Stimulated activated CD4-positive, alpha-beta T cell treated with anti-CD3 and anti-CD28 coated beads, TNF-alpha, amount 100 ng/mL, for 48 hours (primary cell): Measurements from ENCODE around the gene SNRPD2.
"Not testable (repeated sequence)": the region's sequence is repeated elsewhere in the genome, so short reads cannot be mapped to it uniquely, and the experiment has no call there.

Experiments used
- DNase-seq, 3 donors: peaks; one replicate each; pipeline ENCODE4 v3.0.0-alpha.2; 2020; ENCODE audit warnings: low read depth in 3 of 3

The SNRPD2 gene

DNA sequence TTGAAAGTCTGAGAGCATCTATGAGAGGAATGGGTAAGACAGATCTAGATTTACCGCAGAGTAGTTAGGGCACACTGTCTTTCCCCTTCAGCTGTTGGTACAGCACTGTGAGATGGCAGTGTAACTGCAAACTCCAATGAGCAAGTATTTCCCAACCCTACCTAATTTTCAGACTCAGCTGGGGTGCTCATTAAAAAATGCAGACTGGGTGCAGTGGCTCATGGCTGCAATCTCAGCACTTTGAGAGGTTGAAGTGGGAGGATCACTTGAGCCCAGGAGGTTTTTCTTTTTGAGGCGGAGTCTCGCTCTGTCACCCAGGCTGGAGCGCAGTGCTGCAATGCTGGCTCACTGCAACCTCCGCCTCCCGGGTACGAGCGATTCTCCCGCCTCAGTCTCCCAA is 13.4 kb upstream of the SNRPD2 start:
- DNase-seq: no peak

DNA sequence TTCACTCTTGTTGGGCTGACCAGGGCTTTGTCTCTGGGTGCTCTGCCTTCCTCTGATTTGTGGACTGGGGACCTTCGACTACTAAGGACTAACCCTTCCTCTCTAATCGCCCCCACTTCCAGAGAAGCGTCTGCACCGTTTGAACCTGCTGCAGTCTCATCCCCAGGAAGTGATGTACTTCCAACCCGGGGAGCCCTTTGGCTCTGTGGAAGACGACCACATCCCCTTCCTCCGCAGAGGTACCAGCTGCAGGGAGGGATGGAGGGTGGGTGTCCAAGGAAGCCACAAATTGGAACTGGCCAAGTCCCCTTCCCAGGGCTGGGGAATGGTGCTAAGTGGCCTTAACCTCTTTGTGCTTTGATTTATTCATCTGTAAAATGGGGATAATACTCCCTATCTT is 9.9 kb upstream of the SNRPD2 start:
- no peak for DNase-seq

DNA sequence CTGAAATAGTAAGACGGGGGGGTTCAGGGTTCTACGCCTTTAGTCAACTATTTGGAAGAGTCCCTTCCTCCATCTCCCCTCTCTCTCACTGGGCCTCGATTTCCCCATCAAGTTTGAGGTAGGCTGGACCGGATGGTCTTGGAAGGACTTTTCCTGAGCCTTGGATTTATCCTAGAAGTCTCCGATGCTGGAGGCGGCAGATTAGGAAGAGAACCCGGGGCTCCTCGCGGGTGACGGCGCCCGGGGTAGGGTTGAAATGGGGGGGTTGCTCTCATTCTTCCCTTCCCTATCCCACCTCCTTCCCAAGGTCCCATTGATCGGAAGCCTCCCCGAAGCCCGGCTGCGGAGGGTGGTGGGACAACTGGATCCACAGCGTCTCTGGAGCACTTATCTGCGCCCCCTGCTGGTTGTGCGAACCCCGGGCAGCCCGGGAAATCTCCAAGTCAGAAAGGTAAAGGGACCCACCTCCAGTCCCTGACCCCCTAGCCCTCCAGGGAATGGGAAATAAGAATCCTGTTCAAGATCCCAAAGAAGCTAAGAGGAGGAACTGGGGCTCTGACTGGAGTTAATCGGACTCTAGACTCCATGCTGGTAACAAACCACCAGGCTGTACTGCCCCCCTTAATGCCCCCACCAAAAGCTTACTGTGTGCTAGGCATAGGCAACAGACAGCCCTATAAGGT is 1.5 kb upstream of the SNRPD2 start:
- DNase-seq: peak; percentile 57 to 82 (median 77)

DNA sequence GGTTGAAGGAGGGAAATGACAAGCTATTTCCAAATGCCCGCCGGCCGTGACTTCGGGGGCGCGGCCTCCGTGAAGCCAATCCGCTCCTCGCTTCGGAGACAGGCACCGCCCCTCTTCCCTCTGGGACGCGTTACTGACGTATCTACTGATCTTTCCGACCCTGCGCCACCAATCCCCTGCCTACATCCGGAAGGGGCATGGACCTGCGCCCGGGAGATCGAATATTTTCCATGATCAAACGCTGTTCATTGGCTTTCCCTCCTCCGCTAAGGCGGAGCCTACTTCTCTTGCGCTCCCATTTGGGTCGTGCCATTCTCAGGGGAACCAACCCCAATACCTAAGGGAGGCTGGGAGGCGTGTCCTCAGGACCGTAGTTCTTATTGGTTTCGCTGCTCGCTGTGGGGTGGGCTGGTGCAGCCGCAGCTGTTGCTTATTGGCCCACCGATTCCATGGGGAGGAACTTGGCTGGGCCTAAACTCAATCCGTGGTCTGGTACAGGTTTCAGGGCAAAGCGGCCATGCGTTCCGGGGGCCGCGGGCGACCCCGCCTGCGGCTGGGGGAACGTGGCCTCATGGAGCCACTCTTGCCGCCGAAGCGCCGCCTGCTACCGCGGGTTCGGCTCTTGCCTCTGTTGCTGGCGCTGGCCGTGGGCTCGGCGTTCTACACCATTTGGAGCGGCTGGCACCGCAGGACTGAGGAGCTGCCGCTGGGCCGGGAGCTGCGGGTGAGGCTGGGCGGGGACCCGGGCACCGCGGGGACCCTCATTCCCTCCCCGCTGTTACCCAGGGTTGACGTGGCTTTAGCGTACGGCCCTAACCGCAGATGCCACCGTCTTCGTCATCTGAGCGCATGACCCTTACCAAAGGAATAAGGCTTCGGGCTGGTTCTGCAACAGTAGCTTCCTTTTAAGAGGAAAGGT is 693 bp upstream of the SNRPD2 start, which contains the start of gene QPCTL:
TSS of gene QPCTL (plus strand) at position 480 of the 919 bp plus-strand sequence. CDS start at position 518, 38 bp downstream.
- peak; percentile 92 to 98 (median 95) for DNase-seq

DNA sequence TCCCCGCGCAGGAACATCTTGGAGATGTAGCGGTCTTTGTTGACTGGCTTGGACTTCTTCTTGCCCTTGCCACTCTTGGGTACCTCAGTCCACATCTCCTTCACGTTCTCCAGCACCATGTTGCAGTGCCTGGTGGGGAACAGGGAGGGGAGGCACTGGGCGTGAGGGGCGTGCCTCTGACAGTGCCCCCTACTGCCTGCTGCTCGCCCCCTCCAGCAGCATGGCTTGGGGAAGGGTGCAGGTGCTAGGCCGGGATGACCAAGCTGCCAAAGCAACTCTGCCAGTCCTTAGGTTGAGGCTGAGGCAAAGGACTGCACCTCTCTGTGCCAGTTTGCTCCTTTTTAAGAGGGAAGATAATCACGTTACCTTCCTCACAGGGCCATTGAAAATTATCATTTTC is 4.2 kb downstream of the SNRPD2 start:
- no peak for DNase-seq

DNA sequence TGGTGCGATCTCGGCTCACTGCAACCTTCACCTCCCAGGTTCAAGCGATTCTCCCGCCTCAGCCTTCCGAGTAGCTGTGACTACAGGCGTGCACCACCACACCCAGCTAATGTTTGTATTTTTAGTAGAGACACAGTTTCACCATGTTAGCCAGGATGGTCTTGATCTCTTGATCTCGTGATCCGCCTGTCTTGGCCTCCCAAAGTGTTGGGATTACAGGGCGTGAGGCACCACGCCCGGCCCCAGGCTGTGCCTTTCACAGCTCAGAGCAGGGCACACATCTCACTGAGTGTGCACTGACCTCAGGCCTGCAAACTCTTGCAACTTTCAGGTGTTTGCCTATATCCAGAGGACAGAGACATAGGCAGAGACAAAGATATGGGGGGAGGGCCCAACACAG is 6.7 kb downstream of the SNRPD2 start:
- not testable (repeated sequence) for DNase-seq

DNA sequence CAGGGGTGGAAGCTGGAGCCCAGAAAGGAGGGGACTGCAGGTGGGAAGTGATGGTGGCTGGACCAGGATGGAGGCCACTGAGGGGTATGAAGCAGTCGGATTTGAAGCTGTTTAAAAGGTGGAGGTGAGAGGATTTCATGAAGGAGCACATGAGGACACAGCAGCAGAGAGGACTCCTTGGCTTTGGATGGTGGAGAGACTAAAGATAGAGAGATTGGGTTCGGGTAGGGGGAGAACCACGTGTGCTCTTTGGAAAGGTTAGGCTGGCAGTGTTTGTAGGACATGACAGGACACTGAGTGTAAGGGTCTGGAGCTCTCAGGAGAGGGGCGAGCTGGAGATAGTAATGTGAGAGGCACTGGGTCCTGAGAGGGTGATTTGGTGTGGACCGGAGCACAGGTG is 8.8 kb downstream of the SNRPD2 start:
- no peak for DNase-seq

DNA sequence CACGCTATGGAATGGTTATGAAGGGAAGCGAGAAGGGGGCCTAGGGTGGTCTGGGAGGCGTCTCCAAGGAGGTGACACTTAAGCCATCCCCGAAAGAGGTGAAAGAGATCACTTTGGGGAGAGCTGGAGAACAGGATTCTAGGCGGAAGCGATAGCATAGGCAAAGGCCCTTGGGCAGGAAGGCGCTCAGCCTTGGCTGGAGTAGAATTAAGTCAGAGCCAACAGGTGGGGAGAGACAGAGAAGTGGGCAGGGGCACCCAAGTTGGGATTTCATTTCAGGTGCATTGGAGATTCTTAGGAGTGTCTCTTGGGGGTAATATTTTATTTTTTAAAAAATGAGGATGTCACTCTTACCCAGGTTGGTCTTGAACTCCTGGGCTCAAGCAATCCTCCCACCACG is 9.6 kb downstream of the SNRPD2 start:
- no peak for DNase-seq

DNA sequence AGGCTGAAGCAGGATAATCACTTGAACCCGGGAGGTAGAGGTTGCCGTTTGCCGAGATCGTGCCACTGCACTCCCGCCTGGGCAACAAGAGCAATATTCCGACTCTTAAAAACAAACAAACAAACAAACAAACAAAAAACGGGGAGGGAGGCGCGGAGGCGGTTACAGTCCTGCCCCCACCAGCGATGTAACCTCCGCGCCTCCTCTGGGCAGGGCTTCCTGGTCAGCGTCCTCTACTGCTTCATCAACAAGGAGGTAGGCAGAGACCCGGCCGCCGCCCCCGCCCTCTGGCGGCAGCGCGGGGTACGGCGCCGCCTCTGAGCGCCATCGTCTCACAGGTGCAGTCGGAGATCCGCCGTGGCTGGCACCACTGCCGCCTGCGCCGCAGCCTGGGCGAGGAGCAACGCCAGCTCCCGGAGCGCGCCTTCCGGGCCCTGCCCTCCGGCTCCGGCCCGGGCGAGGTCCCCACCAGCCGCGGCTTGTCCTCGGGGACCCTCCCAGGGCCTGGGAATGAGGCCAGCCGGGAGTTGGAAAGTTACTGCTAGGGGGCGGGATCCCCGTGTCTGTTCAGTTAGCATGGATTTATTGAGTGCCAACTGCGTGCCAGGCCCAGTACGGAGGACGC is 10.2 kb downstream of the SNRPD2 start:
- peak; percentile 68 to 75 (median 70) for DNase-seq

DNA sequence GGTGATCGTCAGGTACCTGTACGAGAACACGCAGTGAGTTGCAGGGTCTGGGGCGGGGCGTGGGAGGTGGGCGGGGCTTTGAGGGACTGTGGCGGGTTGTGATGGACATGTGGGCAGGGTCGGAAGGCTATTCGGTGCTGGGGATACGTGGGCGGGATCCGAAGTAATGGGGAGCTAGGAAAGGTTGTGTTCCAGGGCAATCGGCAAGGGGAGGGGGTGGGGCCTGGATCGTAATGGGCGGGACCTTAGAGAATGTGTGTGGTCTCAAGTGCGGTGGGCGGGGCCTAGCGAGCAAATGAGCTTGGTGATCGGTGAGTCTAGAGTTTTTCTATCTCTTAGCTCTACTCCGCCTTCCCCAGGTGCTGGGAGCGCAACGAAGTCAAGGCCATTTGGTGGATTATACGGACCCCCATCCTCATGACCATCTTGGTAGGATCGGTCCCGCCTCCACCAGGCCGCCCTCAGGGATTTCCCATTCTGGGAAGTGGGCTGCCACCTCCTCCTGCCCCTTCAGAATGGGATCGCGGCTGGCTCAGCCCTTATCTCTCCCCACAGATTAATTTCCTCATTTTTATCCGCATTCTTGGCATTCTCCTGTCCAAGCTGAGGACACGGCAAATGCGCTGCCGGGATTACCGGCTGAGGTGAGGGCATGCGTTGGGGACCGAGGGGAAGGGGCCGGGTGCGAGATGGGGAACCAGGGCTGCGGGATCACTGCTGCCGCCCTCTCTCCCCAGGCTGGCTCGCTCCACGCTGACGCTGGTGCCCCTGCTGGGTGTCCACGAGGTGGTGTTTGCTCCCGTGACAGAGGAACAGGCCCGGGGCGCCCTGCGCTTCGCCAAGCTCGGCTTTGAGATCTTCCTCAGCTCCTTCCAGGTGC is 14.2 kb downstream of the SNRPD2 start:
- peak; percentile 69 to 91 (median 86) for DNase-seq

DNA sequence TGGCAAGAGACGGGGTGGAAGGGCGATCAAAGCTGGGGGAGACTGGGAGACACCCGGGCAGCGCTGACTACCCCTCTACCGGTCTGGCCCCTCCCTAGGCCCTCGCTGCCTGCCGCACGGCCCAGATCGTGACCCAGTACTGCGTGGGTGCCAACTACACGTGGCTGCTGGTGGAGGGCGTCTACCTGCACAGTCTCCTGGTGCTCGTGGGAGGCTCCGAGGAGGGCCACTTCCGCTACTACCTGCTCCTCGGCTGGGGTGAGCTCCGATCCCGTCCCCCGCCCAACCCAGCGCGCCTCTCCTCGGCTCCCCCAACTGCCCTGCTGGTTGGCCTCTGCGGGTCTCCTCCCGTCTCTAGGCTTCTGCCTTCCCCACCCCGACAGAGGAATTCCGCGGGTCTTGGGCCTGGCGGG is 14.9 kb downstream of the SNRPD2 start:
- DNase-seq: peak in 1 of 3 donors; percentile 37

DNA sequence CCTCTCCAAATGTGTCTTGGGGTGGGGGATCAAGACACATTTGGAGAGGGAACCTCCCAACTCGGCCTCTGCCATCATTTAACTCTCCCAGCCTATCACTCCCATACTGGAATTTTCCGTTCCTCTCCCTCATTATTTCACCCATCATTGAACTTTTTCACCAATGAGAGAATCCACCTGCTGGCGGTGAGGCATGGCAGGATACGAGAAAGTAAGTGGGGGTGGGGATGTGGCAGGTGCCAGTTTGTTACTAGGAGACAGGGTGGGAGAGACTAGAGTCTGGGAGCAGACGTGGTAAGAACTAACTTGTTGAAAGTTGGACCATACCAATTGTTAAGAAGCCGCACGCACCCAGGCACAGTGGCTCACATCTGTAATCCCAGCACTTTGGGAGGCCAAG is 16.8 kb downstream of the SNRPD2 start:
- no peak for DNase-seq

DNA sequence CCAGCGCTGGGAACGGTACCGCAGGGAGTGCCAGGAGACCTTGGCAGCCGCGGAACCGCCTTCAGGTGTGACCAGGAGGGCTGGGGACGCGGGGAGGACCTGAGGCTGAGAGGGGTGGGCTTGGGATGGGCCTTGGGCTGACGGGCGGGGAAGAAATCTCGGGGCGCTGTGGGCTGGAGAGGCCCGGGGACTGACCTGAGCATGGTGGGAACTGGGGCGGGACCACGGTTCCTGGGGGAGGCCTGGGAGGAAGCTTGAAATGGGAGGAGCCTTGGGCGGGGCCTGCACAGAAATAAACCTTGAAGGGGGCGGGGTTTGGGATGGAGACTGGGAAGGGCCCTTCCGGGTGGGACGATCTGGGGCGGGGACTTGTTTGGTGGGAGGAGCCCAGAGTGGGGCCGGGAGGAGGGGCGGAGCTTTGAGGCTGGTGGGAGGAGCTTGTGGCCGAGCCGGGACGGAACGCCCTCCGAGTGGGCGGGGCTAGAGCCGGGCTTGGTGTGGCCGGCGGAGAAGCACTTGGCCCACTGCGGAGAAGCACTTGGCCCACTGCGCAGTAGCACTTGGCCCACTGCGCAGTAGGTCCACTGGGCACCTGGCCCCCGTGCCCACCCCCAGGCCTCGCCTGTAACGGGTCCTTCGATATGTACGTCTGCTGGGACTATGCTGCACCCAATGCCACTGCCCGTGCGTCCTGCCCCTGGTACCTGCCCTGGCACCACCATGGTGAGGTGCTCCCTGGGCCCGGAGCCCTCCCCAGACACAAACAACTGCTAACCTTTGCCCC is 20.9 kb downstream of the SNRPD2 start:
- DNase-seq: peak; percentile 43 to 86 (median 62)

DNA sequence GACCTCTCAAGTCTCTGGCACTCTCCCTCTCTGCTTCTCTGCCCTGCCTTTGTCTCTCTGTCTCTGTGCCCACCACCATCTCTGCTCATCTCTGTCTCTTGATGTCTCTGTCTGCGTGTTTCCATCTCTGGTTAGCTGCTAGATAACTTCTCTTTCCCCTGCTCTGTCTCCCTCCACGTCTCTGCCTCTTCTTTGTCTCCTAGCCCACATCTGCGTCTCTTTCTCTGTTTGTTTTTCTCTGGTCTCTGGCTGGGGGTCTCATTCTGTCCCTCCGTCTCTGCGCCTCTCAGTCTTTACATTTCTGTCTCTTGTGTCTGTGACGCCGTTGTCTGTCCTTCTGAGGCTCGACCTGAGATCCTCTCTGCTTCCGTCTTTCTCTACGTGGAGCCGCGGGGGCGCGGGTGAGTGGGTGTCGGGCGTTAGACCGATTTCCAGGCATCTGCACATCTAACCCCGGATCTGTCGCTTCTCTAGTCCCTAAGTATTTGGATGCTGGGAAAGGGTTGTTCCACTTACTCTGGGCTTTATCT is 23.3 kb downstream of the SNRPD2 start:
- DNase-seq: peak in 1 of 3 donors; percentile 31

DNA sequence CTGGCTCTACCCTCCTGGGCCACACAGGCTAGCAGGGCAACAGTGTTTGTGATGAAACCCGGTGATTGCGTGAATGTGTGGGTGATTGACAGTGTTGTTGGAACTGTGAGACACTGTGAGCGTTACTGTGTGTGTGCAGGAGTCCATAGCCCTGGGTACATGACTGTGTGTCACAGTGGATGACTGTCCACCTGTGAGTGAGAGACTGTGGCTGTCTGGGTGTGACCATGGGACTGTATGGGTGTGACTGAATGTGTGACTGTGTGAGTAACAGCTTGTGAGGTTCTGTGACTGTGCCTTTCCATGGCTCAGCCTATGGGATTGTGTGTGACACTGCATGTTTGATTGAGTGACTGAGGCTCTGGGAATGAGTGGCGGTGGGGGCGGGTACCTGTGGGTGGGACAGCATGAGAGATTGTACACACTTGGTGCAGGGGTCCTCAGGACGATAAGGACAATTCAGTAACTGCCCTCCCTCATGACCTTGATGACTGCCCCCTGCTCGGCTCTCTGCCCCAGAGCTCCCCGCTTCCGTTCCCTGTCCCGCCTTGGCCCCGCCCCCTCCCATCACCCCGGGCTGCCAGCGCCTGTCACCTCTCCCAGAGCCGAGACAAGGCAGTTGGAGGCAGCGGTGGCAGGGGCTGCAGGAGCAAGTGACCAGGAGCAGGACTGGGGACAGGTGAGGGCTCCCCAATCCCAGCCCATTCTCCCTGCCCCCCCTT is 24.0 kb downstream of the SNRPD2 start, which contains the start of gene GIPR:
TSS of gene GIPR (plus strand) at position 602 of the 722 bp plus-strand sequence. CDS start 1,300 bp downstream, outside the sequence.
- peak; percentile 48 to 74 (median 70) for DNase-seq

DNA sequence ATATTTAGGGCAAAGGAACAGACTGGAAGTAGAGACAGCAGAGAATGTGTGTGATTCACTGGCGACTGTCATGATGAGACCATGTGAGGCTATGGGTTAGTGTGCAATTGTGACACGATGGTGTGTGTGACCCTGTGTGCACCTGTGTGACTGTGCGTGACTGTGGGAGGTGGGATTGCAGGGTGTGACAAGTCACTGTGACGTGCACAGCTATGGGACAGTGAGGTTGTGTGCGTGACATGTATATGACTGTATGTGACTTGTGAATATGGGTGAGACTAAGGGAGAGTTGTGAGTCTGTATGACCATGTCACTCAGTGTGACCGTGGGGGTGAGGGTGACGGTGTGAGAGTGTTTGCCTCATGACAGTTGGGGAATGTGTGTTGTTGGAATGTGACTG is 27.2 kb downstream of the SNRPD2 start:
- DNase-seq: no peak

DNA sequence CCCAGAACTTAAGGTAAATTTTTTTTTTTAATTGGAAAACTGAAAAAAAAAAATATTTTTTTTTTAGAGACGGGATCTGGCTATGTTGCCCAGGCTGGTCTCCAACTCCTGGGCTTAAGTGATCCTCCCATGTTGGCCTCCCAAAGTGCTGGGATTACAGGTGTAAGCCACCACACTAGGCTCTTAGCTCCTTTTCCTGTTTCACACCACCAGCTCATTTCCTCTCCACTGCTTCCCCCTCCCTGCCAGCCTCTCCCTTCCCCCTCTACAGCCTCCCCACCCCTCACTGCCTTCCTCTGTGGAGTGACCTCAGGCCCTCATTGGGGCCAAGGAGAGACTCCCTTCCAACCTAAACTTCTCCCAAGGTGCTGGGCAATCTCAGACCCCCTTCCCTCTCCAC is 28.0 kb downstream of the SNRPD2 start:
- DNase-seq: no peak

DNA sequence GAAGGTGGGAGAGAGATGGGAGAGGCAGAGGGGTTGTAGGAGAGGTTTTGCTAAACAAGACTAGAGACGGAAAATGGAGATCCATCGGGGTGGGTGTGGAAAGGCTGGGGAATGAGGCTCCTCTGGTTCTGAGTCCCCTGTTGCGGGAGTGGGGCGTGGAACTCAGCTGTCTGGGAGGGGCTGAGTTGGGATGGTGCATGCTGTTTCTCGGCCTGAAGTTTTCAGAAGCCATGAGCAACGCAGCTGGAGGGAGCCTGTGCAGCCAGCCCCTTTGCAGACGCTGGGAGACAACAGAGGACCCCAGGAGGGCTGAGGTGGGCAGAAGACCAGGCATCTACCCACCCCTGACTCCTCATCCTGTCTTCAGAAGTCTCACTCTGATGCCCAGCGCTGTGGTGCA is 31.1 kb downstream of the SNRPD2 start:
- no peak for DNase-seq

DNA sequence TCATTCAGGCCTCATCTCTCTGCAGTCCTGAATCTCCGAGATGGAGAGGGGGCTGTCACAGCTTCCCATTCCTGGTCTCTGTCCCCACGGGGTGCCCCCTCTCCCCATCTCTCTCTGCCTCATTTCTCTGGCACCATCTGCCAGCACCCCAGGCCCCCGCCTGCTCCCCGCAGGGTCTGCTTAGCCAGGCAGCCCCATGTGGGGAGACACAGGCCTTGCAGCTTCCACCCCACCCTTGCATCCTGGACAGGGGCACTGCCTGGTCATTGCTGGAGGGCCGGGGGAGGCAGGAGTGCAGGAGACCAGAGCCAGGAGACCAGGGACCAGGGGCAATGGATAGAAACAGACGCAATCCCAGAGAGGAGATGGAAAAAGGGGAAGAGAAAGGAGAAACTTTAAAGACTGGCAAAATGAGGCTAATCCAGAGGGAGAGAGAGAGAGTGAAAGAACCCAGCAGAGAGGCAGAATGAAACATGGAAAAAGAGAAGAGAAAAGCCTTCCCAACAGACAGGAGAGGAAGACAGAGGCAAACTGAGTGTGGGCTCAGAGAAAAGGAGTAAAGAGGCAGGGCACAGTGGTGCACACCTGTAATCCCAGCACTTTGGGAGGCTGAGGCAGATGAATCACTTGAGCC is 32.5 kb downstream of the SNRPD2 start:
- no peak for DNase-seq
